Measurements from ENCODE around the gene TMPRSS6.

- TF ChIP-seq POLR2A (IDR thresholded peaks at IDR 0.05): no peak
- TF ChIP-seq, protein P1, sequence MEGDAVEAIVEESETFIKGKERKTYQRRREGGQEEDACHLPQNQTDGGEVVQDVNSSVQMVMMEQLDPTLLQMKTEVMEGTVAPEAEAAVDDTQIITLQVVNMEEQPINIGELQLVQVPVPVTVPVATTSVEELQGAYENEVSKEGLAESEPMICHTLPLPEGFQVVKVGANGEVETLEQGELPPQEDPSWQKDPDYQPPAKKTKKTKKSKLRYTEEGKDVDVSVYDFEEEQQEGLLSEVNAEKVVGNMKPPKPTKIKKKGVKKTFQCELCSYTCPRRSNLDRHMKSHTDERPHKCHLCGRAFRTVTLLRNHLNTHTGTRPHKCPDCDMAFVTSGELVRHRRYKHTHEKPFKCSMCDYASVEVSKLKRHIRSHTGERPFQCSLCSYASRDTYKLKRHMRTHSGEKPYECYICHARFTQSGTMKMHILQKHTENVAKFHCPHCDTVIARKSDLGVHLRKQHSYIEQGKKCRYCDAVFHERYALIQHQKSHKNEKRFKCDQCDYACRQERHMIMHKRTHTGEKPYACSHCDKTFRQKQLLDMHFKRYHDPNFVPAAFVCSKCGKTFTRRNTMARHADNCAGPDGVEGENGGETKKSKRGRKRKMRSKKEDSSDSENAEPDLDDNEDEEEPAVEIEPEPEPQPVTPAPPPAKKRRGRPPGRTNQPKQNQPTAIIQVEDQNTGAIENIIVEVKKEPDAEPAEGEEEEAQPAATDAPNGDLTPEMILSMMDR (IDR thresholded peaks at IDR 0.05): no peak
Measured at GRCh38 chr22:37046589-37046988, 62.9 kb downstream of the TMPRSS6 start.

Data from adrenal gland (tissue), 5 donors.